ENCODE measurements around the gene IL19.

Gene IL19

DNA sequence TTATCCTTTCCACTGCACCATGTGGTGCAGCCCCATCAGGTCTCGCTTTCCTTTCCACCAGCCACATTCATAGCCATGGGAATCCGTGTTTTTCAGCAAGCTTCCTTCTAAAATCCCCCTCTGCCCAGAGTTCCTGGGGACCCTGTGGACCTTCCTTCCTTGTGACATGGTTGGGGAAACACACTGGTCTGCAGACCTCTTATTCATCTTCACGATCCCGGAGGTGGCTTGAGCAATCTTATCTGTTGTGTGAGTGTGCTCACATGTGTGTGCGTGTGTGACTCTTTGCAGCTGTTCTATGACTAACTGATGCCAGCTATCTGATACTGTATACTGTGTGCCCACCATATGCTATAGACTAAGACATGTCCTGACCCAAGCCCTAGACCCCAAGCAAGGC, 17.3 kb downstream of the IL19 start:
- CTCF ChIA-PET = interaction anchor here (2.9 kb wide), 1 partner anchor 11 kb away, joined by 14 read pairs; no protein-coding TSS in a partner anchor

GRCh38 chr1:206788487-206789050, 18.0 kb downstream of the IL19 start:
- H3K36me3 ChIP-seq (ENCODE audit: control insufficient read depth in 2 of 2, insufficient read depth in 1 of 2, low read length in 2 of 2) = no peaks in the 10 kb centered on the region
- H3K9me3 ChIP-seq (ENCODE audit: control insufficient read depth, insufficient read depth, low read depth, low read length) = no peaks in the 10 kb centered on the region
- no peak overlapping the region for H3K4me3 ChIP-seq (ENCODE audit: low read depth, low read length)
- CTCF ChIA-PET = interaction anchor here (2.9 kb wide), 1 partner anchor 10 kb away, joined by 14 read pairs; no protein-coding TSS in a partner anchor
- no peaks in the 10 kb centered on the region for H3K4me1 ChIP-seq (ENCODE audit: control insufficient read depth, insufficient read depth, low read length)
- TF ChIP-seq SP7 (tag by site-specific recombination; IDR thresholded peaks at IDR 0.05) (no peak), ZNF629 (tag by site-specific recombination; IDR thresholded peaks at IDR 0.05) (no peak), ZNF610 (tag by site-specific recombination; IDR thresholded peaks at IDR 0.05; ENCODE audit: borderline replicate concordance) (no peak), ZBTB21 (tag by site-specific recombination; IDR thresholded peaks at IDR 0.05) (no peak), ZNF561 (tag by site-specific recombination; IDR thresholded peaks at IDR 0.05; ENCODE audit: borderline replicate concordance) (no peak), ZFP69B (tag by site-specific recombination; IDR thresholded peaks at IDR 0.05) (no peak), SALL2 (tag by site-specific recombination; IDR thresholded peaks at IDR 0.05; ENCODE audit: borderline replicate concordance) (no peak)
- no peak overlapping the region for H3K27ac ChIP-seq (ENCODE audit: extremely low read depth, low read depth, low read length)
- POLR2A ChIA-PET = no interaction called here

More for the DNA sequence above, 17.3 kb downstream of the IL19 start:
- TF ChIP-seq ZBTB48 (tag by site-specific recombination; IDR thresholded peaks at IDR 0.05) (no peak), ZNF18 (tag by site-specific recombination; IDR thresholded peaks at IDR 0.05) (no peak), SP2 (tag by site-specific recombination; IDR thresholded peaks at IDR 0.05) (no peak), BCL6B (tag by site-specific recombination; IDR thresholded peaks at IDR 0.05) (no peak), ZNF701 (tag by site-specific recombination; IDR thresholded peaks at IDR 0.05) (no peak), ZNF623 (tag by site-specific recombination; IDR thresholded peaks at IDR 0.05) (no peak), ZNF792 (tag by site-specific recombination; IDR thresholded peaks at IDR 0.05) (no peak)
- H3K9me3 ChIP-seq (ENCODE audit: control insufficient read depth, insufficient read depth, low read depth, low read length) = no peaks in the 10 kb centered on the region
- no peaks in the 10 kb centered on the region for H3K36me3 ChIP-seq (ENCODE audit: control insufficient read depth in 2 of 2, insufficient read depth in 1 of 2, low read length in 2 of 2)
- H3K4me1 ChIP-seq (ENCODE audit: control insufficient read depth, insufficient read depth, low read length) = no peaks in the 10 kb centered on the region
- POLR2A ChIA-PET = no interaction called here
- H3K4me3 ChIP-seq (ENCODE audit: low read depth, low read length) = no peak overlapping the region
- H3K27ac ChIP-seq (ENCODE audit: extremely low read depth, low read depth, low read length) = no peak overlapping the region

- Histone ChIP-seq H3K36me3 (ENCODE audit: control insufficient read depth in 2 of 2, insufficient read depth in 1 of 2, low read length in 2 of 2) (no peaks in the 10 kb centered on the region), H3K4me3 (ENCODE audit: low read depth, low read length) (no peak overlapping the region), H3K4me1 (ENCODE audit: control insufficient read depth, insufficient read depth, low read length) (no peaks in the 10 kb centered on the region), H3K27ac (ENCODE audit: extremely low read depth, low read depth, low read length) (no peak overlapping the region), H3K9me3 (ENCODE audit: control insufficient read depth, insufficient read depth, low read depth, low read length) (no peaks in the 10 kb centered on the region)
- ChIA-PET CTCF (no interaction called here), POLR2A (no interaction called here)
- TF ChIP-seq RBAK (tag by site-specific recombination; IDR thresholded peaks at IDR 0.05) = no peak
- TF ChIP-seq OVOL3 (tag by site-specific recombination; IDR thresholded peaks at IDR 0.05) = no peak
- no peak for TF ChIP-seq MEIS1 (CRISPR knock-in tag; IDR thresholded peaks at IDR 0.05; ENCODE audit: borderline replicate concordance)
- no peak for TF ChIP-seq ZNF488 (tag by site-specific recombination; IDR thresholded peaks at IDR 0.05)
Observed at GRCh38 chr1:206790502-206791250, 20.1 kb downstream of the IL19 start.
